ENCODE results near the gene HEXIM1.

HEXIM1 gene

GRCh38 chr17:45175759-45176115 is 27.5 kb downstream of the HEXIM1 start:
- DNase-seq, result no peak

- no peak for DNase-seq
These were observed 29.3 kb downstream of the HEXIM1 start for GRCh38 chr17:45177563-45177962.

GRCh38 chr17:45184144-45184543 is 35.9 kb downstream of the HEXIM1 start:
- no peak for DNase-seq

- DNase-seq, result no peak
These were observed 38.6 kb downstream of the HEXIM1 start for GRCh38 chr17:45186801-45187354.

GRCh38 chr17:45189009-45189408 is 40.7 kb downstream of the HEXIM1 start:
- DNase-seq, result no peak

GRCh38 chr17:45190503-45191255 is 42.4 kb downstream of the HEXIM1 start:
- DNase-seq, result no peak

GRCh38 chr17:45195424-45195823 is 47.1 kb downstream of the HEXIM1 start:
- no peak for DNase-seq

GRCh38 chr17:45197108-45197507 is 48.8 kb downstream of the HEXIM1 start:
- DNase-seq, result no peak

GRCh38 chr17:45197555-45198334 is 49.5 kb downstream of the HEXIM1 start:
- peak; percentile 80 for DNase-seq

GRCh38 chr17:45200701-45201100 is 52.4 kb downstream of the HEXIM1 start:
- no peak for DNase-seq

GRCh38 chr17:45201457-45201856 is 53.2 kb downstream of the HEXIM1 start:
- DNase-seq, result no peak

Data from stimulated activated naive CD4-positive, alpha-beta T cell treated with Interleukin-2 at 50 U/mL for 16 hours (primary cell).